Lower lobe of right lung (tissue), 2 donors: ENCODE data around the gene PAAF1. TPM values are rescaled to one million over a fixed set of nuclear protein-coding genes. Genes with fewer than 3 reads are reported as not detected.

Source experiments
- ATAC-seq, 2 donors: fragments of 200-7000 bp; cut with Tn5 transposase; one replicate each; pipeline ENCODE4 v1.9.1; 2020 to 2022; ENCODE audit warnings: mild to moderate bottlenecking in 2 of 2, moderate library complexity in 2 of 2
- DNase-seq: peaks from one replicate; pipeline ENCODE4 v3.0.0-alpha.2; 2020
- H3K27ac ChIP-seq: fragments of 200-600 bp; one replicate; pipeline ENCODE4 v1.8.0; 2022
- H3K27me3 ChIP-seq: fragments of 200-600 bp; one replicate; pipeline ENCODE4 v1.8.0; 2022; ENCODE audit warnings: low read depth
- H3K36me3 ChIP-seq: fragments of 200-600 bp; one replicate; pipeline ENCODE4 v1.8.0; 2022; ENCODE audit warnings: mild to moderate bottlenecking
- H3K4me1 ChIP-seq: fragments of 200-600 bp; one replicate; pipeline ENCODE4 v1.8.0; 2022
- H3K4me3 ChIP-seq: fragments of 200-600 bp; one replicate; pipeline ENCODE4 v1.8.0; 2022; ENCODE audit warnings: mild to moderate bottlenecking
- H3K9me3 ChIP-seq: fragments of 200-600 bp; one replicate; pipeline ENCODE4 v1.8.0; 2022
- CTCF ChIP-seq: fragments of 200-600 bp; IDR thresholded peaks from one replicate; pipeline ENCODE4 v1.8.0; 2022; ENCODE audit warnings: antibody characterized with exemption, mild to moderate bottlenecking
- intact Hi-C: fragments of 100-400 bp; cut with DNase I; formaldehyde crosslinking; loops from one replicate; pipeline ENCODE4 v1.11.0; 2022
- total RNA-seq: library from RNA; stranded (reverse); fragmentation: NEBNext Ultra II Directional; extraction: Animal tissue kit (Norgen Biotek cat#: 25700); gene quantifications from one replicate; pipeline ENCODE4 v1.2.1, GENCODE V29; 2021
- donor health status: DM: no; HTN: yes; CAD: no; lungs with severe emphysema.

Gene PAAF1
- total RNA-seq, 1 donor from 2014 or later: 15.2 TPM

- intact Hi-C loops: no loop called here
- no peak overlapping the region for H3K4me3 ChIP-seq
- TF ChIP-seq CTCF: no peak
Measured at GRCh38 chr11:73944085-73944484, 67.3 kb downstream of the PAAF1 start.

GRCh38 chr11:73944901-73945300 is 68.1 kb downstream of the PAAF1 start:
- Histone ChIP-seq H3K36me3 (no peaks in the 10 kb centered on the region), H3K9me3 (no peaks in the 10 kb centered on the region), H3K4me1 (no peaks in the 10 kb centered on the region), H3K4me3 (no peak overlapping the region), H3K27me3 (no peaks in the 10 kb centered on the region), H3K27ac (no peak overlapping the region)
- no peak for ATAC-seq
- intact Hi-C loops: no loop called here
- DNase-seq: no peak
- TF ChIP-seq CTCF: no peak

More at GRCh38 chr11:73944085-73944484, 67.3 kb downstream of the PAAF1 start:
- no peaks in the 10 kb centered on the region for H3K4me1 ChIP-seq
- H3K27me3 ChIP-seq: no peaks in the 10 kb centered on the region
- no peaks in the 10 kb centered on the region for H3K36me3 ChIP-seq
- DNase-seq (no peak), ATAC-seq (no peak)
- H3K27ac ChIP-seq: no peak overlapping the region
- H3K9me3 ChIP-seq: no peaks in the 10 kb centered on the region

GRCh38 chr11:73945396-73945795 is 68.6 kb downstream of the PAAF1 start:
- TF ChIP-seq CTCF: no peak
- H3K36me3 ChIP-seq: no peaks in the 10 kb centered on the region
- H3K27ac ChIP-seq: no peak overlapping the region
- H3K9me3 ChIP-seq: no peaks in the 10 kb centered on the region
- H3K4me1 ChIP-seq: no peaks in the 10 kb centered on the region
- DNase-seq (no peak), ATAC-seq (no peak)
- H3K27me3 ChIP-seq: no peaks in the 10 kb centered on the region
- intact Hi-C loops: no loop called here
- no peak overlapping the region for H3K4me3 ChIP-seq

- no peak for TF ChIP-seq CTCF
- H3K27me3 ChIP-seq: no peaks in the 10 kb centered on the region
Measured at GRCh38 chr11:73946798-73947458, 70.1 kb downstream of the PAAF1 start.

GRCh38 chr11:73949246-73949645 is 72.4 kb downstream of the PAAF1 start:
- no peak for TF ChIP-seq CTCF
- Histone ChIP-seq H3K27me3 (no peaks in the 10 kb centered on the region), H3K4me3 (no peak overlapping the region), H3K36me3 (no peaks in the 10 kb centered on the region), H3K9me3 (no peaks in the 10 kb centered on the region), H3K27ac (no peak overlapping the region), H3K4me1 (no peaks in the 10 kb centered on the region)
- no peak for DNase-seq
- ATAC-seq: no peak
- intact Hi-C loops: no loop called here

More at GRCh38 chr11:73946798-73947458, 70.1 kb downstream of the PAAF1 start:
- no peak for DNase-seq
- intact Hi-C loops: no loop called here
- Histone ChIP-seq H3K36me3 (no peaks in the 10 kb centered on the region), H3K27ac (no peak overlapping the region), H3K4me3 (no peak overlapping the region), H3K9me3 (no peaks in the 10 kb centered on the region), H3K4me1 (no peaks in the 10 kb centered on the region)
- no peak for ATAC-seq
